Peyer's patch (tissue), 4 donors: Measurements from ENCODE around the gene CUL3. TPM values are rescaled to one million over a fixed set of nuclear protein-coding genes. Genes with fewer than 3 reads are reported as not detected.
"Not testable (repeated sequence)": the region's sequence is repeated elsewhere in the genome, so short reads cannot be mapped to it uniquely, and the experiment has no call there.

ENCODE experiments used
- DNase-seq, 3 donors: peaks; one replicate each; pipeline ENCODE4 v3.0.0-alpha.2; 2017 to 2019
- H3K27ac ChIP-seq, 4 donors: fragments of 200-600 bp; sonication (generic); one replicate each; pipeline ENCODE4 v1.5.1; 2016 to 2019
- H3K27me3 ChIP-seq, 2 donors: fragments of 200-600 bp; sonication (generic); one replicate each; pipeline ENCODE4 v1.5.1; 2019
- H3K36me3 ChIP-seq, 3 donors: fragments of 200-600 bp; sonication (generic); one replicate each; pipeline ENCODE4 v1.5.1; 2016 to 2019
- H3K4me1 ChIP-seq, 4 donors: fragments of 200-600 bp; sonication (generic); one replicate each; pipeline ENCODE4 v1.5.1; 2016 to 2019
- H3K4me3 ChIP-seq, 4 donors: fragments of 200-600 bp; sonication (generic); 1 replicate in 3 of 4; 2 replicates in 1 of 4; pipeline ENCODE4 v1.5.1; 2016 to 2019; ENCODE audit warnings: mild to moderate bottlenecking in 1 of 4
- H3K9me3 ChIP-seq, 4 donors: fragments of 200-600 bp; sonication (generic); one replicate each; pipeline ENCODE4 v1.5.1; 2016 to 2019; ENCODE audit warnings: mild to moderate bottlenecking in 1 of 4
- CTCF ChIP-seq, 6 experiments: fragments of 450-650 bp in 4 of 6; fragments of 200-600 bp in 2 of 6; sonication (generic) in 1 of 6; IDR thresholded peaks; one replicate each; pipeline ENCODE4 v1.5.1; 2017 to 2019; ENCODE audit warnings: antibody characterized with exemption in 6 of 6, mild to moderate bottlenecking in 3 of 6, moderate library complexity in 1 of 6
- POLR2A ChIP-seq, 2 donors: fragments of 450-650 bp; IDR thresholded peaks; one replicate each; pipeline ENCODE4 v1.5.1; 2017; ENCODE audit warnings: antibody characterized with exemption in 2 of 2, mild to moderate bottlenecking in 2 of 2, moderate library complexity in 2 of 2
- total RNA-seq, 4 donors: library from RNA; depleted of rRNA; stranded (reverse); fragments of >200 nt; gene quantifications; one replicate each; pipeline ENCODE4 v1.1.0, GENCODE V29; 2016

The CUL3 gene
- total RNA-seq, 4 donors from 2014 or later: 40.5 to 96.6 (median 77.1) TPM

- Histone ChIP-seq H3K9me3 (no peaks in the 10 kb centered on the region), H3K4me3 (no peak overlapping the region), H3K27ac (peak overlapping the region in 1 of 4 donors; percentile 50), H3K4me1 (peaks cover 0 to 19% (median 1%) of the 10 kb centered on the region in 4 donors), H3K27me3 (no peaks in the 10 kb centered on the region), H3K36me3 (peaks cover 0 to 7% (median 0%) of the 10 kb centered on the region in 3 donors)
- no peak for DNase-seq
- TF ChIP-seq CTCF (IDR thresholded peaks at IDR 0.05): no peak
- TF ChIP-seq POLR2A (IDR thresholded peaks at IDR 0.05): no peak
Observed at GRCh38 chr2:224525774-224526173, 59.4 kb downstream of the CUL3 start.

GRCh38 chr2:224524657-224525056, 60.5 kb downstream of the CUL3 start:
- no peak for DNase-seq
- TF ChIP-seq POLR2A (IDR thresholded peaks at IDR 0.05): no peak
- TF ChIP-seq CTCF (IDR thresholded peaks at IDR 0.05): no peak
- H3K4me1 ChIP-seq: peaks cover 0 to 26% (median 6%) of the 10 kb centered on the region in 4 donors
- H3K9me3 ChIP-seq: no peaks in the 10 kb centered on the region
- no peak overlapping the region for H3K4me3 ChIP-seq
- no peaks in the 10 kb centered on the region for H3K27me3 ChIP-seq
- peaks cover 0 to 2% (median 0%) of the 10 kb centered on the region in 3 donors for H3K36me3 ChIP-seq
- H3K27ac ChIP-seq: peak overlapping the region in 3 of 4 donors; percentile 8 to 74 (median 71)

GRCh38 chr2:224523626-224524577, 61.3 kb downstream of the CUL3 start:
- Histone ChIP-seq H3K4me1 (peaks cover 0 to 29% (median 7%) of the 10 kb centered on the region in 4 donors), H3K36me3 (no peaks in the 10 kb centered on the region), H3K27me3 (no peaks in the 10 kb centered on the region), H3K4me3 (no peak overlapping the region), H3K27ac (peak overlapping the region; percentile 8 to 74 (median 50)), H3K9me3 (no peaks in the 10 kb centered on the region)
- TF ChIP-seq POLR2A (IDR thresholded peaks at IDR 0.05) (no peak), CTCF (IDR thresholded peaks at IDR 0.05) (no peak)
- no peak for DNase-seq

- Histone ChIP-seq H3K27ac (peak overlapping the region in 2 of 4 donors; percentile 71 to 74), H3K4me1 (peaks cover 0 to 33% (median 13%) of the 10 kb centered on the region in 4 donors)
- H3K9me3 ChIP-seq, H3K36me3 ChIP-seq, H3K27me3 ChIP-seq, DNase-seq, H3K4me3 ChIP-seq: not testable (repeated sequence)
Observed at GRCh38 chr2:224522483-224522882, 62.7 kb downstream of the CUL3 start.

- Histone ChIP-seq H3K27me3 (no peaks in the 10 kb centered on the region), H3K36me3 (no peaks in the 10 kb centered on the region), H3K9me3 (no peaks in the 10 kb centered on the region), H3K4me3 (no peak overlapping the region), H3K27ac (peak overlapping the region in 3 of 4 donors; percentile 6 to 71 (median 16)), H3K4me1 (peaks cover 0 to 33% (median 13%) of the 10 kb centered on the region in 4 donors)
- TF ChIP-seq CTCF (IDR thresholded peaks at IDR 0.05) (no peak), POLR2A (IDR thresholded peaks at IDR 0.05) (no peak)
- DNase-seq: peak in 1 of 3 donors; percentile 56
Observed at GRCh38 chr2:224520064-224520463, 65.1 kb downstream of the CUL3 start.
